ENCODE results near the gene YTHDC1. TPM values are rescaled to one million over a fixed set of nuclear protein-coding genes. Genes with fewer than 3 reads are reported as not detected.

YTHDC1 gene
- total RNA-seq, 4 donors from 2014 or later = 16.4 to 104 (median 71.3) TPM

GRCh38 chr4:68358988-68359387, 9.1 kb upstream of the YTHDC1 start:
- Histone ChIP-seq H3K9me3 (no peaks in the 10 kb centered on the region), H3K4me1 (no peaks in the 10 kb centered on the region), H3K4me3 (no peak overlapping the region), H3K27me3 (no peaks in the 10 kb centered on the region), H3K36me3 (no peaks in the 10 kb centered on the region), H3K27ac (no peak overlapping the region)
- intact Hi-C loops (cut with DNase I; ENCODE audit: low total_unique reads) = no loop called here
- TF ChIP-seq CTCF (IDR thresholded peaks at IDR 0.05) (no peak), POLR2A (IDR thresholded peaks at IDR 0.05) (no peak)
- no peak for DNase-seq

- Histone ChIP-seq H3K4me3 (no peak overlapping the region), H3K36me3 (no peaks in the 10 kb centered on the region), H3K27me3 (no peaks in the 10 kb centered on the region), H3K27ac (no peak overlapping the region), H3K4me1 (no peaks in the 10 kb centered on the region), H3K9me3 (no peaks in the 10 kb centered on the region)
- TF ChIP-seq POLR2A (IDR thresholded peaks at IDR 0.05) (no peak), CTCF (IDR thresholded peaks at IDR 0.05) (no peak)
- no peak for DNase-seq
- intact Hi-C loops (cut with DNase I; ENCODE audit: low total_unique reads) = no loop called here
Observed at GRCh38 chr4:68352791-68353190, 2.9 kb upstream of the YTHDC1 start.

- H3K9me3 ChIP-seq = no peaks in the 10 kb centered on the region
- H3K36me3 ChIP-seq = no peaks in the 10 kb centered on the region
- peak overlapping the region; percentile 92 to 96 for H3K27ac ChIP-seq
- H3K4me3 ChIP-seq = peak overlapping the region; percentile 60 to 62
- TF ChIP-seq CTCF (IDR thresholded peaks at IDR 0.05) (no peak), POLR2A (IDR thresholded peaks at IDR 0.05) (no peak)
- intact Hi-C loops (cut with DNase I; ENCODE audit: low total_unique reads) = no loop called here
- H3K27me3 ChIP-seq = no peaks in the 10 kb centered on the region
- DNase-seq = peak in 1 of 2 donors; percentile 27
- H3K4me1 ChIP-seq = no peaks in the 10 kb centered on the region
Observed at GRCh38 chr4:68349279-68349648, 626 bp downstream of the YTHDC1 start.

- Histone ChIP-seq H3K36me3 (no peaks in the 10 kb centered on the region), H3K9me3 (no peaks in the 10 kb centered on the region), H3K4me1 (peaks cover 0 to under 1% of the 10 kb centered on the region in 2 donors), H3K4me3 (peak overlapping the region; percentile 60 to 62), H3K27me3 (no peaks in the 10 kb centered on the region), H3K27ac (peak overlapping the region; percentile 92 to 96)
- no peak for DNase-seq
- no peak for TF ChIP-seq POLR2A (IDR thresholded peaks at IDR 0.05)
- no peak for TF ChIP-seq CTCF (IDR thresholded peaks at IDR 0.05)
- intact Hi-C loops (cut with DNase I; ENCODE audit: low total_unique reads) = no loop called here
Observed at GRCh38 chr4:68348577-68348976, 1.3 kb downstream of the YTHDC1 start.

GRCh38 chr4:68347845-68348244, 2.0 kb downstream of the YTHDC1 start:
- Histone ChIP-seq H3K4me3 (peak overlapping the region; percentile 60 to 62), H3K9me3 (no peaks in the 10 kb centered on the region), H3K27me3 (no peaks in the 10 kb centered on the region), H3K27ac (peak overlapping the region in 1 of 2 donors; percentile 96), H3K36me3 (no peaks in the 10 kb centered on the region), H3K4me1 (peaks cover 0 to 6% of the 10 kb centered on the region in 2 donors)
- TF ChIP-seq CTCF (IDR thresholded peaks at IDR 0.05) (no peak), POLR2A (IDR thresholded peaks at IDR 0.05) (no peak)
- no peak for DNase-seq
- intact Hi-C loops (cut with DNase I; ENCODE audit: low total_unique reads) = no loop called here
